Memory B cell (primary cell): ENCODE measurements around the gene HTR1B.

ENCODE experiments used
- ATAC-seq: fragments of 150-1000 bp; cut with Tn5 transposase; 2 replicates; pipeline ENCODE4 v1.10.0; 2021; ENCODE audit warnings: low read depth, mild to moderate bottlenecking, moderate library complexity
- DNase-seq, 2 donors: peaks; one replicate each; pipeline ENCODE4 v3.0.0; 2022; ENCODE audit warnings: low spot score in 2 of 2
- H3K27ac Mint-ChIP-seq: one replicate; pipeline ENCODE4 v1.8.0; 2022; ENCODE audit warnings: mild to moderate bottlenecking, moderate library complexity, mixed read lengths
- H3K27me3 Mint-ChIP-seq: one replicate; pipeline ENCODE4 v1.8.0; 2022; ENCODE audit warnings: mixed read lengths
- H3K36me3 Mint-ChIP-seq: one replicate; pipeline ENCODE4 v1.8.0; 2022; ENCODE audit warnings: mild to moderate bottlenecking, mixed read lengths
- H3K4me1 Mint-ChIP-seq: one replicate; pipeline ENCODE4 v1.8.0; 2022; ENCODE audit warnings: mixed read lengths
- H3K4me3 Mint-ChIP-seq: one replicate; pipeline ENCODE4 v1.8.0; 2022; ENCODE audit warnings: mild to moderate bottlenecking, moderate library complexity, mixed read lengths
- H3K9me3 Mint-ChIP-seq: one replicate; pipeline ENCODE4 v1.8.0; 2022; ENCODE audit warnings: mixed read lengths

Gene HTR1B

DNA sequence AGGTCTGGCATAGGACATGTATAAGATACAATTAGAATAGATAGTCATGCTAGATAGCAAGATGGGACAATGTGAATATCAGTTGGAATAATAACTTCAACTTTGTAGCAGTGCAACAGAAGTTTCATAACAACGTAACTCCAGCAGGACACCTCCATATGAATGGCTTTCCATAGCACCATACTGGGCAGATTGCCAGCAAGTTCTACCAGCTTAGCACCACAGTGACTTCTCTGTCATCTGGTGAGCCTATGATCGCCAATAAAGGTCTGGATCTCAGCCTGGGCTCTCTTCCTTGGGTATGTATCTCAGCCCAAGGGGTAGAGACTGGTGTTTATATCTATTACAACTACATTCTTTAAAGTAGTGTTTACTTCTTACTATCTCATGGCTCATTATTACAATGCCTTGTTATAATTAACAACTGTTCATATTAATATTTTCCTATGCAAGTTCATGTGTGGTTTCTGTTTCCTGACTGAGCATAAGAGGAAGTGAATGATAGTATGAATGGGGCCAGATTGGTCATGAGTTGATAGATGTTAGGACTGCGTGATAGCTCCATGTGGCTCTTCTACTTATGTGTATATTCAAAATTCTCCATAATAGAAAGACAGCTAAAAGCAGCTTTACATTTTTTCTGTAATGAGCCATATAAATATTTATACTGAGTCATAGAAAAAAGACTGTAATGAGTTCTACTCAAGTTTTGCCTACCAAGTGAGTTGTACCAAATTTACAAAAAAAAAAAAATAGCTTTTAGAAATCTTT lies 22.9 kb downstream of the HTR1B start:
- Mint-ChIP-seq H3K9me3 (peaks cover 3% of the 10 kb centered on the region), H3K4me1 (no peaks in the 10 kb centered on the region)
- no peak for DNase-seq

DNA sequence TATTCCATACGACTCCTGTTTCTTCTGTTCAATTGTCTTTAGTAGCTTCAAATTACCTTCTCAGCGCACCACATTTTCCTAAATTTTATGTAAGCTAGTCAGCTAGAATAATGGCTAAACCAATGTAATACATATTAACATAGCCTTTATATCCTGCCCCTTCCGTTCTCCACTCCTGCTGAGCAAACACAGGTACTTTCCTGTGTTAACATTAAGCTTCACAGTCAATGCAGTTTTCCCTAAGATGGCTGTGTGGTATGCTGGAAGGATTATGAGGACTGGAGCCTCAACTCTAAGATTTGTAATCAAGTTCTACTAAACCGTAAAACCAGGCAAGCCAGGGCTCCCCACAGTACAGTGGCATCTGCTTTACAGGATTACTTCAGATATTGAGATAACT lies 29.4 kb downstream of the HTR1B start:
- no peak overlapping the region for H3K27ac Mint-ChIP-seq
- peaks cover 2% of the 10 kb centered on the region for H3K9me3 Mint-ChIP-seq
- H3K27me3 Mint-ChIP-seq, result no peaks in the 10 kb centered on the region
- DNase-seq, result no peak
- no peak overlapping the region for H3K4me3 Mint-ChIP-seq
- H3K4me1 Mint-ChIP-seq, result no peaks in the 10 kb centered on the region
- no peaks in the 10 kb centered on the region for H3K36me3 Mint-ChIP-seq
- ATAC-seq, result no peak

More for the DNA sequence above, 22.9 kb downstream of the HTR1B start:
- no peaks in the 10 kb centered on the region for H3K36me3 Mint-ChIP-seq
- H3K4me3 Mint-ChIP-seq, result no peak overlapping the region
- ATAC-seq, result no peak
- H3K27ac Mint-ChIP-seq, result no peak overlapping the region
- H3K27me3 Mint-ChIP-seq, result no peaks in the 10 kb centered on the region

DNA sequence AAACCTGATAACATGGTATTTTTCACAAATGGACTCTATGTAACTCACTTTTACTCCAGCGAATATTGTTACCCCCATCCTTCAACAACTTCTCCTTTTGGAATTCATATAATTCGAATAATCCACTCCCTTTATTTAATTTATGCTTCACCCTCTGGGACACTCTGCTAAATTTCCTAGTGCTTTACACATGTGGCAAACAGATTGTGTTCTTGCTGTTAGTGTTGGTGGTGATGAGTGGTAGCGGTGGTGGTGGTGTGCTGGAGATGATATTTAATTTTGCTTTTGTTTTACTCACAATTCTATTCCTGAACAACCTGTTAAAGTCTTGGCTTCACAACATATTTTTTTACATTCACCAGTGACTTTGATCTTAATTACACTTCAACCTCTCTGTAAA lies 32.8 kb downstream of the HTR1B start:
- DNase-seq (no peak), ATAC-seq (no peak)
- H3K9me3 Mint-ChIP-seq, result peaks cover 2% of the 10 kb centered on the region
- no peak overlapping the region for H3K27ac Mint-ChIP-seq
- no peak overlapping the region for H3K4me3 Mint-ChIP-seq
- H3K27me3 Mint-ChIP-seq, result no peaks in the 10 kb centered on the region
- H3K4me1 Mint-ChIP-seq, result no peaks in the 10 kb centered on the region
- H3K36me3 Mint-ChIP-seq, result no peaks in the 10 kb centered on the region

DNA sequence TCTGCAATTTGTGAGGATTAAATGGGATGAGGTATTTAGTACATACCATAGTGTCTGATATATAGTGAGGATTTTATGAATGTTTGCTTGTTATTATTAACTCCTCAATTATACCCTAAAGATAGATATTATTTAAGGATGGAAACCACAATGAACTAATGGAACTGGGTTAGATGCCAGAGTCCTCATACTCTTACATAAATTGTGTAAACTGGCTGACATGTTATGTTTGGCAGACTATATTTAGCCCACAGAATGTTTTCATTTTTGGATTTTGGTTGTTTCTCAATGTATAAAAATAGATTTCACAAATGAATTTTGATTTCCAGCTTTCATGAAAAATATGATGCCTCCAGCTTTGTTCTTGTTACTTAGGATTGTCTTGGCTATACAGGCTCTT lies 37.6 kb downstream of the HTR1B start:
- ATAC-seq (no peak), DNase-seq (no peak)
- Mint-ChIP-seq H3K9me3 (peaks cover 3% of the 10 kb centered on the region), H3K27me3 (no peaks in the 10 kb centered on the region), H3K4me3 (no peak overlapping the region), H3K27ac (no peak overlapping the region), H3K36me3 (no peaks in the 10 kb centered on the region), H3K4me1 (no peaks in the 10 kb centered on the region)

DNA sequence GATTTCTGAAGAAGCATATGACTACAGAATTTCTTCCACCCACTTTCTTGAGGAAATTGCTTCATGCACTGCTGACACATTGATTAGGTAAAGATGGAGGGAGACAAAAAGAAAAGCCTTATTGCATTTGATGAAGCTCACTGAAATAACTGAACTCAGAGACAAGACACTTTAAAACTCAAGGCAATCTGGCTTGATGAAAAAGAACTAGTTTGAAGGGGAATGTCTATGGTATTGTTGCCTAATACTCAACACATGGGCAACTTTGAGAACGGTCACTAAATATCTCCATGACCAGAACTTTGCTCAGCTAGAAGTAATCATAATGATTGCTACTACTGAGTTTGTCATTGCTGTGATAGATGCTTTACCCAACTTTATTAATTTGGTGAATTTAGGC lies 38.1 kb downstream of the HTR1B start:
- Mint-ChIP-seq H3K36me3 (no peaks in the 10 kb centered on the region), H3K4me3 (no peak overlapping the region), H3K9me3 (peaks cover 5% of the 10 kb centered on the region), H3K27me3 (no peaks in the 10 kb centered on the region), H3K27ac (no peak overlapping the region), H3K4me1 (no peaks in the 10 kb centered on the region)
- ATAC-seq (no peak), DNase-seq (no peak)

DNA sequence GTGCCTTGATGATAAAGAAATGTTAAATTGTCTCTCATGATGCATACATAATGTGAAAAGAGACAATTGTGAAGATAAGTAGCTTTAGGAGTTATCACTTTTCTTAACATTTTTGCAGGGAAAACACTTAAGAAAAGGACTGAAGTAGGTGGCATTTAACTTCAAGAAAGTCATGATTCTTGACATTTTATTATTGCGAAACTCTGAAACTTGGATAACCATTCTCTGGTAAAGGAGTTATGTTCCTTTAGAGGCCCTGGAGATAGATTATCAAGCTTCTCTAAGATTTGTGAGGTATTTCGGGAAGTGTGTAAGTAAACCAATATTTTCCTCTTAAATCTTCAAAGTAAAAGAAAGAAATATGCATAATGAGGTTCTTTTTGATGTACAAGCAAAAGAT lies 38.5 kb downstream of the HTR1B start:
- ATAC-seq (no peak), DNase-seq (no peak)
- no peak overlapping the region for H3K27ac Mint-ChIP-seq
- H3K4me1 Mint-ChIP-seq, result no peaks in the 10 kb centered on the region
- H3K9me3 Mint-ChIP-seq, result peaks cover 5% of the 10 kb centered on the region
- H3K36me3 Mint-ChIP-seq, result no peaks in the 10 kb centered on the region
- no peak overlapping the region for H3K4me3 Mint-ChIP-seq
- no peaks in the 10 kb centered on the region for H3K27me3 Mint-ChIP-seq

DNA sequence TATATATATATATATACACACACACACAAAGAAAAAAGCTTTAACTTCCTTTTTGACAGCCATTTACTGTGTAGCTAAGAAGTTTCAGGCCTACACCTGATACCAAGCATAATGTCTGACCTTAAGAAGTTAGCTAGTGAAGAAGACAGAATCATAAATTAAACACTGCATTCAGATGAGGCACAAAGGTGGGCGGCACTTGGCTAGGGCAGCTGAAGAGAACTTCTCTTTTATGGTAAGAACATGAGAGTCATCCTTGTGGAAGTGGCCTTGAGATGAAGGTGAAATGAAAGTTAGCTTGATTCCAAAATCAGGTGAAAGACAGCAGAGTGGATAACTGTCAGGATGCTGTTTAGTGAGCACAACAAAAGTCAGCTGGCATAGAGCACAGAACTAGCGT lies 46.5 kb downstream of the HTR1B start:
- Mint-ChIP-seq H3K9me3 (peaks cover 3% of the 10 kb centered on the region), H3K27ac (no peak overlapping the region), H3K4me1 (no peaks in the 10 kb centered on the region), H3K36me3 (no peaks in the 10 kb centered on the region), H3K27me3 (no peaks in the 10 kb centered on the region), H3K4me3 (no peak overlapping the region)
- no peak for DNase-seq
- ATAC-seq, result no peak

DNA sequence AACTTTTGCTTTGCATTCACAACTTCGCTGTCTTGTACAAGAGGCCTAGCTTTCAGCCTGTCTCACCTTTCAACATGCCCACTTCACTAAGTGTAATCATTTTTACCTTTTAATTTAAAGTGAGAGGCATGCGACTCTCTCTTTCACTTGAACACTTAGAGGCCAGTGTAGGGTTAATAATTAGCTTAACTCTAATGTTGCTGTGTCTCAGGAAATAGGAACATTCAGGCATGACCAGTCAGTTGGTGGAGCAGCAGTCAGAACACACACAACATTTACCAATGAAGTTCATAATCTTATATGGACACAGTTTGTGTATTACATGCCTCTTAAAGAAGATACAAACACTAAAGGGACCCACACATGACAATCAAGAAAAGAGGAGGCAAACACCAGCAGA lies 47.6 kb downstream of the HTR1B start:
- Mint-ChIP-seq H3K27ac (no peak overlapping the region), H3K4me3 (no peak overlapping the region), H3K27me3 (no peaks in the 10 kb centered on the region), H3K9me3 (peaks cover 2% of the 10 kb centered on the region), H3K4me1 (no peaks in the 10 kb centered on the region), H3K36me3 (no peaks in the 10 kb centered on the region)
- ATAC-seq (no peak), DNase-seq (no peak)
